GM12878 (cell line): ENCODE data around the gene ST3GAL5. TPM values are rescaled to one million over a fixed set of nuclear protein-coding genes. Genes with fewer than 3 reads are reported as not detected.

Experiments used
- polyA plus RNA-seq, 11 experiments: library from polyadenylated mRNA; depleted of rRNA in 4 of 11; unstranded in 6 of 11; stranded (reverse) in 5 of 11; fragments of >200 nt; fragmentation: Nextera tagmentation in 4 of 11; fragmentation: Illumina TruSeq in 1 of 11; extraction: Ambion mirVana in 4 of 11; extraction: Trizol in 1 of 11; gene quantifications; 1 replicate in 1 of 11; 2 replicates in 10 of 11; pipeline versions ENCODE4 v1.2.1 to v1.2.3, GENCODE V29; 2011 to 2016; ENCODE audit warnings: inconsistent platforms in 2 of 11, missing spikeins in 2 of 11, low read depth in 1 of 11
- small RNA-seq: library from RNA; depleted of rRNA; stranded (forward); fragments of <200 nt; gene quantifications from one replicate; pipeline ENCODE3, GENCODE V24; 2014
- total RNA-seq, 4 experiments: library from RNA; depleted of rRNA in 3 of 4; stranded (reverse); fragments of >200 nt in 3 of 4; fragmentation: Illumina TruSeq in 1 of 4; extraction: Trizol in 1 of 4; gene quantifications; 2 replicates each; pipeline versions ENCODE4 v1.2.1 to v1.2.3, GENCODE V29; 2013 to 2021

Gene ST3GAL5
- total and polyA plus RNA-seq, 10 of the 15 experiments (the other 5 are each of a cell fraction or from before 2014, with no cell fraction given) = 5.2 to 60.9 (median 10.2) TPM

Small RNAs within 50 kb of the gene (small RNA-seq; reads per million reads assigned to genes)
- not detected for gene RN7SKP83

Other genes with a start within 250 kb of the ST3GAL5 start
- gene SFTPB, start 220.8 kb downstream of the ST3GAL5 start, total RNA-seq (2014; rRNA removed) = not detected in 2 replicates
- gene SFTPB, start 220.8 kb downstream of the ST3GAL5 start, total RNA-seq (2014; rRNA removed; fragmentation: Illumina TruSeq; extraction: Trizol) = not detected in 2 replicates
- gene SFTPB, start 220.8 kb downstream of the ST3GAL5 start, total RNA-seq (2021) = 4.9 and 5.3 TPM in 2 replicates
- not detected in 2 replicates for gene SFTPB, start 220.8 kb downstream of the ST3GAL5 start, polyA plus RNA-seq (2011; rRNA removed)
- gene SFTPB, start 220.8 kb downstream of the ST3GAL5 start, polyA plus RNA-seq (2014; fragmentation: Illumina TruSeq; extraction: Trizol) = not detected in 2 replicates
- gene SFTPB, start 220.8 kb downstream of the ST3GAL5 start, polyA plus RNA-seq (2014; fragmentation: Nextera tagmentation; extraction: Ambion mirVana) = under 1 TPM in 1 of 2 experiments, not detected in 1; 0.02 TPM
- gene SFTPB, start 220.8 kb downstream of the ST3GAL5 start, polyA plus RNA-seq (2014; rRNA removed) = not detected in 2 replicates
- not detected for gene SFTPB, start 220.8 kb downstream of the ST3GAL5 start, polyA plus RNA-seq (2016; fragmentation: Nextera tagmentation; extraction: Ambion mirVana)
- gene GNLY, start 194.6 kb downstream of the ST3GAL5 start, total RNA-seq (2014; rRNA removed) = not detected in 2 replicates
- 0.18 TPM in 1 of 2 replicates, not detected in the other for gene GNLY, start 194.6 kb downstream of the ST3GAL5 start, total RNA-seq (2014; rRNA removed; fragmentation: Illumina TruSeq; extraction: Trizol)
- not detected in 2 replicates for gene GNLY, start 194.6 kb downstream of the ST3GAL5 start, total RNA-seq (2021)
- gene GNLY, start 194.6 kb downstream of the ST3GAL5 start, polyA plus RNA-seq (2011; rRNA removed) = 0.40 and 0.42 TPM in 2 replicates
- gene GNLY, start 194.6 kb downstream of the ST3GAL5 start, polyA plus RNA-seq (2014; fragmentation: Illumina TruSeq; extraction: Trizol) = not detected in 2 replicates
- not detected for gene GNLY, start 194.6 kb downstream of the ST3GAL5 start, polyA plus RNA-seq (2014; fragmentation: Nextera tagmentation; extraction: Ambion mirVana)
- not detected in 2 replicates for gene GNLY, start 194.6 kb downstream of the ST3GAL5 start, polyA plus RNA-seq (2014; rRNA removed)
- gene GNLY, start 194.6 kb downstream of the ST3GAL5 start, polyA plus RNA-seq (2016; fragmentation: Nextera tagmentation; extraction: Ambion mirVana) = not detected
- not detected in 2 replicates for gene ATOH8, start 135.0 kb downstream of the ST3GAL5 start, total RNA-seq (2014; rRNA removed)
- 0.09 TPM in 1 of 2 replicates, not detected in the other for gene ATOH8, start 135.0 kb downstream of the ST3GAL5 start, total RNA-seq (2014; rRNA removed; fragmentation: Illumina TruSeq; extraction: Trizol)
- 0.21 TPM in 1 of 2 replicates, not detected in the other for gene ATOH8, start 135.0 kb downstream of the ST3GAL5 start, total RNA-seq (2021)
- gene ATOH8, start 135.0 kb downstream of the ST3GAL5 start, polyA plus RNA-seq (2011; rRNA removed) = 0.39 and 0.60 TPM in 2 replicates
- gene ATOH8, start 135.0 kb downstream of the ST3GAL5 start, polyA plus RNA-seq (2014; fragmentation: Illumina TruSeq; extraction: Trizol) = not detected in 2 replicates
- under 1 TPM in 1 of 2 experiments, not detected in 1; 0.03 TPM for gene ATOH8, start 135.0 kb downstream of the ST3GAL5 start, polyA plus RNA-seq (2014; fragmentation: Nextera tagmentation; extraction: Ambion mirVana)
- gene ATOH8, start 135.0 kb downstream of the ST3GAL5 start, polyA plus RNA-seq (2014; rRNA removed) = not detected in 2 replicates
- gene ATOH8, start 135.0 kb downstream of the ST3GAL5 start, polyA plus RNA-seq (2016; fragmentation: Nextera tagmentation; extraction: Ambion mirVana) = not detected
- 17.9 and 20.0 TPM in 2 replicates for gene POLR1A, start 216.9 kb upstream of the ST3GAL5 start, total RNA-seq (2014; rRNA removed)
- gene POLR1A, start 216.9 kb upstream of the ST3GAL5 start, total RNA-seq (2014; rRNA removed; fragmentation: Illumina TruSeq; extraction: Trizol) = 13.8 and 14.0 TPM in 2 replicates
- gene POLR1A, start 216.9 kb upstream of the ST3GAL5 start, total RNA-seq (2021) = 51.6 and 53.9 TPM in 2 replicates
- gene POLR1A, start 216.9 kb upstream of the ST3GAL5 start, polyA plus RNA-seq (2011; rRNA removed) = 7.5 and 13.9 TPM in 2 replicates
- 24.2 and 29.8 TPM in 2 replicates for gene POLR1A, start 216.9 kb upstream of the ST3GAL5 start, polyA plus RNA-seq (2014; fragmentation: Illumina TruSeq; extraction: Trizol)
- 1 to 10 TPM; 2.1 to 6.1 TPM for gene POLR1A, start 216.9 kb upstream of the ST3GAL5 start, polyA plus RNA-seq (2014; fragmentation: Nextera tagmentation; extraction: Ambion mirVana)
- 15.5 and 17.0 TPM in 2 replicates for gene POLR1A, start 216.9 kb upstream of the ST3GAL5 start, polyA plus RNA-seq (2014; rRNA removed)
- gene POLR1A, start 216.9 kb upstream of the ST3GAL5 start, polyA plus RNA-seq (2016; fragmentation: Nextera tagmentation; extraction: Ambion mirVana) = 10 to 100 TPM; 23.2 to 24.0 TPM
- gene PTCD3, start 217.2 kb upstream of the ST3GAL5 start, total RNA-seq (2014; rRNA removed) = 119 and 155 TPM in 2 replicates
- gene PTCD3, start 217.2 kb upstream of the ST3GAL5 start, total RNA-seq (2014; rRNA removed; fragmentation: Illumina TruSeq; extraction: Trizol) = 137 and 141 TPM in 2 replicates
- gene PTCD3, start 217.2 kb upstream of the ST3GAL5 start, total RNA-seq (2021) = 108 and 128 TPM in 2 replicates
- gene PTCD3, start 217.2 kb upstream of the ST3GAL5 start, polyA plus RNA-seq (2011; rRNA removed) = 174 and 268 TPM in 2 replicates
- gene PTCD3, start 217.2 kb upstream of the ST3GAL5 start, polyA plus RNA-seq (2014; fragmentation: Illumina TruSeq; extraction: Trizol) = 125 and 169 TPM in 2 replicates
- gene PTCD3, start 217.2 kb upstream of the ST3GAL5 start, polyA plus RNA-seq (2014; fragmentation: Nextera tagmentation; extraction: Ambion mirVana) = 10 to 100 TPM; 44.7 to 57.9 TPM
- 90.3 and 102 TPM in 2 replicates for gene PTCD3, start 217.2 kb upstream of the ST3GAL5 start, polyA plus RNA-seq (2014; rRNA removed)
- gene PTCD3, start 217.2 kb upstream of the ST3GAL5 start, polyA plus RNA-seq (2016; fragmentation: Nextera tagmentation; extraction: Ambion mirVana) = 100 to 1,000 TPM; 151 to 177 TPM